ENCODE results near the gene NFATC2. TPM values are rescaled to one million over a fixed set of nuclear protein-coding genes. Genes with fewer than 3 reads are reported as not detected.
"Not testable (repeated sequence)": the region's sequence is repeated elsewhere in the genome, so short reads cannot be mapped to it uniquely, and the experiment has no call there.

NFATC2 gene
- total RNA-seq, 6 experiments from 2014 or later, result 3.9 to 7.1 (median 4.7) TPM

- DNase-seq (no peak), ATAC-seq (no peak)
- intact Hi-C loops (cut with DNase I), result no loop called here
- H3K9me3 ChIP-seq, result no peaks in the 10 kb centered on the region
- no peaks in the 10 kb centered on the region for H3K27me3 ChIP-seq
- H3K4me3 ChIP-seq, result no peak overlapping the region
- TF ChIP-seq, protein P1, sequence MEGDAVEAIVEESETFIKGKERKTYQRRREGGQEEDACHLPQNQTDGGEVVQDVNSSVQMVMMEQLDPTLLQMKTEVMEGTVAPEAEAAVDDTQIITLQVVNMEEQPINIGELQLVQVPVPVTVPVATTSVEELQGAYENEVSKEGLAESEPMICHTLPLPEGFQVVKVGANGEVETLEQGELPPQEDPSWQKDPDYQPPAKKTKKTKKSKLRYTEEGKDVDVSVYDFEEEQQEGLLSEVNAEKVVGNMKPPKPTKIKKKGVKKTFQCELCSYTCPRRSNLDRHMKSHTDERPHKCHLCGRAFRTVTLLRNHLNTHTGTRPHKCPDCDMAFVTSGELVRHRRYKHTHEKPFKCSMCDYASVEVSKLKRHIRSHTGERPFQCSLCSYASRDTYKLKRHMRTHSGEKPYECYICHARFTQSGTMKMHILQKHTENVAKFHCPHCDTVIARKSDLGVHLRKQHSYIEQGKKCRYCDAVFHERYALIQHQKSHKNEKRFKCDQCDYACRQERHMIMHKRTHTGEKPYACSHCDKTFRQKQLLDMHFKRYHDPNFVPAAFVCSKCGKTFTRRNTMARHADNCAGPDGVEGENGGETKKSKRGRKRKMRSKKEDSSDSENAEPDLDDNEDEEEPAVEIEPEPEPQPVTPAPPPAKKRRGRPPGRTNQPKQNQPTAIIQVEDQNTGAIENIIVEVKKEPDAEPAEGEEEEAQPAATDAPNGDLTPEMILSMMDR (IDR thresholded peaks at IDR 0.05), result no peak
- TF ChIP-seq POLR2A (IDR thresholded peaks at IDR 0.05), result no peak
- WGBS (ENCODE audit: insufficient coverage, low coverage, low lambda C conversion rate, missing lambda C conversion rate), result 74% methylated on average over 7 of the region's 7 CpGs
- no peak overlapping the region for H3K27ac ChIP-seq
- peaks cover 0 to 20% (median 8%) of the 10 kb centered on the region in 4 donors for H3K4me1 ChIP-seq
- no peaks in the 10 kb centered on the region for H3K36me3 ChIP-seq
Observed at GRCh38 chr20:51543422-51543788, 886 bp upstream of the NFATC2 start.

DNA sequence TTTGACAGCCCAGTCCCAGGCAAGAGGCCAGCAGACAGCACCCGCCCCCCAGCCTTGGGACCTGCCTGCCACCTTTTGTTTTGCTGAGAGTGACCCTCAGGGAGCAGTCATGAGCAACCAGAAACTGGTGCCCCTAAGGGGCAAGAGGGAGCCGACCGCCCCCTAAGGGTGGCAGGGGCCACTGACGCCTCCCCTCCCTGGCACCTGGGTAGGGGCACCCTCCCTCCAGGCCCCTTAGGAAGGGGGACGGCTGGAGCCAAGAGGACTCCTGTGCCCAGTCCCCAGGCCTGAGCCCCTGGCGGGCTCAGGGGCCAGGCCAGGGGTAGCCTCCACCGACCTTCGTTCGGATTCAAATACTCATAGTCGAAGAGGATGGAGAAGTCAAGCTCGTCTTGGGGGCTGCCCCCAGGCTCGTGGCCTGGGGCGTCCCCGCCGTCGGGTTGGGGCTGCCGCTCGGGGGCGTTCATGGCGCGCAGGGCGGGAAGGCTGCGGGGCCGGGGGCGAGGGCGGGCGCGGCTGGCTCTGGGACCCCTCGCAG, 417 bp downstream of the NFATC2 start:
- 40% methylated on average over 1 of the region's 29 CpGs for WGBS (ENCODE audit: insufficient coverage, low coverage, low lambda C conversion rate, missing lambda C conversion rate)
- H3K27me3 ChIP-seq, result no peaks in the 10 kb centered on the region
- intact Hi-C loops (cut with DNase I), result no loop called here
- ATAC-seq (peak; percentile 58 to 73 (median 71)), DNase-seq (peak; percentile 59 to 84 (median 83))
- peaks cover 0 to 20% (median 8%) of the 10 kb centered on the region in 4 donors for H3K4me1 ChIP-seq
- H3K36me3 ChIP-seq, result no peaks in the 10 kb centered on the region
- no peaks in the 10 kb centered on the region for H3K9me3 ChIP-seq
- peak overlapping the region; percentile 60 to 76 (median 66) for H3K4me3 ChIP-seq
- H3K27ac ChIP-seq, result peak overlapping the region; percentile 72 to 78 (median 78)
- TF ChIP-seq, protein P1 (IDR thresholded peaks at IDR 0.05), result peak; percentile 16 to 41 (median 32)
- no peak for TF ChIP-seq POLR2A (IDR thresholded peaks at IDR 0.05)

GRCh38 chr20:51541189-51542032, 1.1 kb downstream of the NFATC2 start:
- Histone ChIP-seq H3K27ac (peak overlapping the region; percentile 72 to 78 (median 78)), H3K4me3 (peak overlapping the region; percentile 60 to 76 (median 66)), H3K27me3 (no peaks in the 10 kb centered on the region), H3K36me3 (no peaks in the 10 kb centered on the region), H3K9me3 (no peaks in the 10 kb centered on the region), H3K4me1 (peaks cover 0 to 20% (median 8%) of the 10 kb centered on the region in 4 donors)
- TF ChIP-seq, protein P1 (IDR thresholded peaks at IDR 0.05), result no peak
- no peak for TF ChIP-seq POLR2A (IDR thresholded peaks at IDR 0.05)
- DNase-seq (peak; percentile 69 to 88 (median 83)), ATAC-seq (peak; percentile 72 to 81 (median 78))
- intact Hi-C loops (cut with DNase I), result no loop called here
- 4% methylated on average over 12 of the region's 13 CpGs for WGBS (ENCODE audit: insufficient coverage, low coverage, low lambda C conversion rate, missing lambda C conversion rate)

GRCh38 chr20:51540580-51540979, 1.9 kb downstream of the NFATC2 start:
- H3K9me3 ChIP-seq, result no peaks in the 10 kb centered on the region
- peak overlapping the region in 1 of 3 donors; percentile 66 for H3K4me3 ChIP-seq
- TF ChIP-seq, protein P1 (IDR thresholded peaks at IDR 0.05), result no peak
- no peak for TF ChIP-seq POLR2A (IDR thresholded peaks at IDR 0.05)
- intact Hi-C loops (cut with DNase I), result no loop called here
- no peaks in the 10 kb centered on the region for H3K36me3 ChIP-seq
- H3K27ac ChIP-seq, result peak overlapping the region; percentile 72 to 78 (median 78)
- ATAC-seq (no peak), DNase-seq (no peak)
- H3K27me3 ChIP-seq, result no peaks in the 10 kb centered on the region
- 34% methylated on average over 6 of the region's 6 CpGs for WGBS (ENCODE audit: insufficient coverage, low coverage, low lambda C conversion rate, missing lambda C conversion rate)
- H3K4me1 ChIP-seq, result peaks cover 0 to 20% (median 8%) of the 10 kb centered on the region in 4 donors

DNA sequence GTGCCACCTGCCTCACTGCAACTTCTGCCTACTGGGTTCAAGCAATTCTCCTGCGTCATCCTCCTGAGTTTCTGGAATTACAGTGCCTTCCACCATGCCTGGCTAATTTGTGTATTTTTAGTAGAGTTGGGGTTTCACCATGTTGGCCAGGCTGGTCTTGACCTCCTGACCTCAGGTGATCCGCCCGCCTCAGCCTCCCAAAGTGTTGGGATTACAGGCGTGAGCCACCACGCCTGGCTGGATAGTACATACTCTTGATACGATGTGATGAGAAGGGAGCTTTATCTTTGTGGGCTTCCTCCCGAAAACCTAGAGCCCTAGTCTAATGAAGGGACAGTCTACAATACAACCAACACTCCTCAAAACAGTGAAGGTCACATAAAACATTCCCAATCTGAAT, 2.4 kb downstream of the NFATC2 start:
- DNase-seq; H3K4me3 ChIP-seq; H3K9me3 ChIP-seq; ATAC-seq; H3K27ac ChIP-seq; intact Hi-C loops (cut with DNase I); H3K27me3 ChIP-seq; H3K36me3 ChIP-seq: not testable (repeated sequence)
- H3K4me1 ChIP-seq, result peaks cover 0 to 20% (median 8%) of the 10 kb centered on the region in 4 donors
- 69% methylated on average over 6 of the region's 7 CpGs for WGBS (ENCODE audit: insufficient coverage, low coverage, low lambda C conversion rate, missing lambda C conversion rate)
